Smooth muscle cell (in vitro differentiated cells): Measurements from ENCODE around the gene TMEM147. TPM values are rescaled to one million over a fixed set of nuclear protein-coding genes. Genes with fewer than 3 reads are reported as not detected.
A peak's percentile ranks its signal among the peaks of the same experiment; 100 is the strongest.

ENCODE experiments used
- DNase-seq: peaks from one replicate; lab custom pipeline; 2025; ENCODE audit not compliant: unreplicated experiment; lab: John Stamatoyannopoulos, UW
- H2AFZ ChIP-seq: fragments of 200-600 bp; sonication (generic); 2 replicates; pipeline ENCODE4 v1.6.0; 2016; ENCODE audit warnings: antibody characterized with exemption, low read depth, mild to moderate bottlenecking
- H3F3A ChIP-seq: fragments of 200-600 bp; sonication (generic); 2 replicates; pipeline ENCODE4 v1.6.0; 2017; ENCODE audit warnings: antibody characterized with exemption, low read depth
- H3K27ac ChIP-seq: fragments of 200-600 bp; sonication (generic); 2 replicates; pipeline ENCODE4 v1.5.1; 2016; ENCODE audit warnings: low read depth, mild to moderate bottlenecking
- H3K27me3 ChIP-seq: fragments of 200-600 bp; sonication (generic); 2 replicates; pipeline ENCODE4 v1.6.1; 2016; ENCODE audit warnings: low read depth, mild to moderate bottlenecking
- H3K36me3 ChIP-seq: fragments of 200-600 bp; sonication (generic); 2 replicates; pipeline ENCODE4 v1.5.1; 2016; ENCODE audit warnings: low read depth
- H3K4me1 ChIP-seq: fragments of 200-600 bp; sonication (generic); 2 replicates; pipeline ENCODE4 v1.5.1; 2016; ENCODE audit warnings: low read depth
- H3K4me2 ChIP-seq: fragments of 200-600 bp; sonication (generic); 2 replicates; pipeline ENCODE4 v1.6.0; 2016; ENCODE audit warnings: mild to moderate bottlenecking
- H3K4me3 ChIP-seq: fragments of 200-600 bp; sonication (generic); 2 replicates; pipeline ENCODE4 v1.5.1; 2016; ENCODE audit warnings: mild to moderate bottlenecking
- H3K79me2 ChIP-seq: fragments of 200-600 bp; sonication (generic); 2 replicates; pipeline ENCODE4 v1.6.0; 2016; ENCODE audit warnings: low read depth, mild to moderate bottlenecking
- H3K9ac ChIP-seq: fragments of 200-600 bp; sonication (generic); 2 replicates; pipeline ENCODE4 v1.6.0; 2016; ENCODE audit warnings: low read depth
- H3K9me3 ChIP-seq: fragments of 200-600 bp; sonication (generic); replicated peaks from 2 replicates; pipeline ENCODE4 v1.5.1; 2016; ENCODE audit warnings: low read depth
- H4K20me1 ChIP-seq: fragments of 200-600 bp; sonication (generic); 2 replicates; pipeline ENCODE4 v1.6.0; 2016; ENCODE audit warnings: low read depth
- CTCF ChIP-seq: fragments of 200-600 bp; sonication (generic); IDR thresholded peaks from 2 replicates; pipeline ENCODE4 v1.5.1; 2017; ENCODE audit warnings: borderline replicate concordance, mild to moderate bottlenecking, antibody characterized with exemption; ENCODE audit not compliant: insufficient read depth, poor library complexity, severe bottlenecking
- WGBS: methylation state at CpG from one replicate; pipeline ENCODE4 v1.1.7; 2016; ENCODE audit warnings: low lambda C conversion rate; 5-methylcytosine and 5-hydroxymethylcytosine counted together
- polyA plus RNA-seq: library from polyadenylated mRNA; unstranded; fragments of >200 nt; fragmentation: Nextera tagmentation; extraction: Ambion mirVana; gene quantifications from 2 replicates; pipeline ENCODE4 v1.2.1, GENCODE V29; 2016
- total RNA-seq: library from RNA; depleted of rRNA; stranded (reverse); fragments of >200 nt; gene quantifications from 2 replicates; pipeline ENCODE4 v1.2.3, GENCODE V29; 2014

TMEM147 gene
- total and polyA plus RNA-seq, 2 experiments from 2014 or later, result 168 to 291 TPM

DNA sequence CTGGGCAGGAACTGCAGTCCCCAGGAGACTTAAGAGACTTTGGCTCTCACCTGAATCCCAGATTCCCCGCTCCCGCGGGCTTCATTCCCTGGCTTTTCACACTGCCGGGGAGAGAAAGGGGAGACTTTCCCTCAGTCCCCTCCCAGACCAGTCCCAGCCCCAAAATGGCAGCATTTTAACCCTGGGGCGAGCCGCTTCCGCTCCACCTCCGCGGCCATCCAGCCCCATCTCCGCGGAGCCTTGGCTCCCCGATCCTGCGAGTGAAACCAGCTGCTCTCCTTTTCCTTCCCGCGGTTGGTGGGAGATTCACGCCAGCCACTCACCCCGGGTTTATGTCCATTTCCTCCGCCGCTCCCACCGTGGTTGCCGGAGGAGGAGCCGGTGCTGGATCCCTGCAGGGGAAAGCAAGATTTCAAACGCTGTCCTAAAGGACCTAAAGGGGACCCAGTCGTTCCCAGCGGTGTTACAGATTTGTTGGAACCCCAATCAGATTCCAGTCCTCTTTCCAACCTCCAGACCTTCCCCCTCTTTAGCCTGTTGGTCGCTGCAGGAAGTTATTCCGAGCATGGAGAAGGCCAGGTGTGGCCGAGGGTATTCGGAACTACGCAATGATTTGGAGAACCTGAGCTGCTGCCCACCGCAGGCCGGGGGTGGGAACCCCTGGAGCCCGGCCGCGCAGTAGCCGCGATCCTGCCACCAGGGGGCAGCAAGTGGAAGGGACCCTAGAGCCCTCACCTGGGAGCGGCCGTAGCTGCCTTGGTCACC, 35.4 kb upstream of the TMEM147 start:
- H3K36me3 ChIP-seq, result no peaks in the 10 kb centered on the region
- peak overlapping the region; percentile 85 for H3K4me2 ChIP-seq
- 2% methylated on average over 38 of the region's 39 CpGs for WGBS
- no peak overlapping the region for H3K9ac ChIP-seq
- H4K20me1 ChIP-seq, result no peaks in the 10 kb centered on the region
- peak; percentile 17 for DNase-seq
- H3K4me1 ChIP-seq, result peaks cover 7% of the 10 kb centered on the region
- H3K79me2 ChIP-seq, result no peaks in the 10 kb centered on the region
- peak; percentile 97 for TF ChIP-seq CTCF
- H3K27me3 ChIP-seq, result peaks cover 8% of the 10 kb centered on the region
- H3K27ac ChIP-seq, result no peak overlapping the region
- peak overlapping the region; percentile 94 for H2AFZ ChIP-seq
- no peaks in the 10 kb centered on the region for H3K9me3 ChIP-seq
- peak overlapping the region; percentile 60 for H3K4me3 ChIP-seq
- no peaks in the 10 kb centered on the region for H3F3A ChIP-seq

- H2AFZ ChIP-seq, result peak overlapping the region; percentile 94
- no peaks in the 10 kb centered on the region for H3K9me3 ChIP-seq
- 33% methylated on average over 15 of the region's 15 CpGs for WGBS
- peaks cover 7% of the 10 kb centered on the region for H3K4me1 ChIP-seq
- H3F3A ChIP-seq, result no peaks in the 10 kb centered on the region
- H3K27me3 ChIP-seq, result peaks cover 8% of the 10 kb centered on the region
- TF ChIP-seq CTCF, result no peak
- no peaks in the 10 kb centered on the region for H3K36me3 ChIP-seq
- DNase-seq, result no peak
- H3K79me2 ChIP-seq, result no peaks in the 10 kb centered on the region
- peak overlapping the region; percentile 60 for H3K4me3 ChIP-seq
- no peaks in the 10 kb centered on the region for H4K20me1 ChIP-seq
- H3K9ac ChIP-seq, result no peak overlapping the region
- H3K27ac ChIP-seq, result no peak overlapping the region
- H3K4me2 ChIP-seq, result peak overlapping the region; percentile 85
Observed at GRCh38 chr19:35510626-35510964, 34.8 kb upstream of the TMEM147 start.

DNA sequence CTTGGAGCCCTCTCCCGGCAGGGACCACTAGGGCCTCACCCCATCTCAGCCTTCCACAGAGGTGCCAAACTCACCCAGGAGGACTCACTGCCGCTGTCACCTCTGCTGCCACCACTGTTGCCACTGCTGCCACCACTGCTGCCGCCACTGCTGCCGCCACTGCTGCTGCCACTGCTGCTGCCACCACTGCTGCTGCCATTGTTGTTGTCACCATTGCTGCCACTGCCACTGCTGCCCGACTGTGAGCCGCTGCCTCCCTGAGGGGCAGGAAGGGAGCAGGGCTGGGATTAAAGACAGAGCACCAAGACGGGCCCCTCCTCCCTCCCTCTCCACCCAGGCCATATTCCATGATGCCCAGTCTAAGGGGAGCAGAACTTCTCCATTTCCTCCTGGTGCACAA, 34.1 kb upstream of the TMEM147 start:
- Histone ChIP-seq H3K27ac (no peak overlapping the region), H3K4me1 (peaks cover 7% of the 10 kb centered on the region), H3K9me3 (no peaks in the 10 kb centered on the region), H3K79me2 (no peaks in the 10 kb centered on the region), H3F3A (no peaks in the 10 kb centered on the region), H3K36me3 (no peaks in the 10 kb centered on the region), H4K20me1 (no peaks in the 10 kb centered on the region), H3K4me3 (no peak overlapping the region), H3K27me3 (peaks cover 8% of the 10 kb centered on the region), H3K4me2 (no peak overlapping the region), H3K9ac (no peak overlapping the region), H2AFZ (no peak overlapping the region)
- WGBS, result 86% methylated on average over 7 of the region's 7 CpGs
- no peak for DNase-seq
- TF ChIP-seq CTCF, result no peak
